ENCODE measurements around the gene AMFR. TPM values are rescaled to one million over a fixed set of nuclear protein-coding genes. Genes with fewer than 3 reads are reported as not detected.

The AMFR gene
- total and polyA plus RNA-seq, 2 of the 8 experiments (the other 6 are each of a cell fraction or from before 2014, with no cell fraction given), result 18.6 to 21.7 TPM

DNA sequence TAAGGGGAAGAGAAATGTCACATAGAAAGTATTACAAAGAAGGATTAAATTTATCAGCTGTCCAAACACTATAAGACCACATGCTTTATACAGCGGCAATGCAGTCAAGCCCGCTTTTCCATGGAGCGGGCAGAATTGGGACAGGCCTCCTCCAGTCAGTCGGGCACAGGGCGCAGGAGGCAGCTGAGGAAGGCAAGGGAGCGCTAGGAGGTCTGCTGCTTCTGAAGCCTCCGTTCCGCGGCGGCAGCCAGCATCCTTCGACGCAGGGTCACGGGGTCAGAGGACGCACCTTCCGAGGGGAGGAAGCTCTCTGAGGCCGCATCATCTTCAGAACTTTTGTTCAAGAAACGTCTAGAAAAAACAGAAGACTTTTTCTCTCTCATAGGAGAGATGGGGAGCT is 62.6 kb downstream of the AMFR start (continued):
- TF ChIP-seq SRF (IDR thresholded peaks at IDR 0.05; ENCODE audit: low read depth, low read length) (no peak), POLR2AphosphoS5 (IDR thresholded peaks at IDR 0.05; ENCODE audit: low read depth, low read length) (no peak)
- TF ChIP-seq, protein P1, sequence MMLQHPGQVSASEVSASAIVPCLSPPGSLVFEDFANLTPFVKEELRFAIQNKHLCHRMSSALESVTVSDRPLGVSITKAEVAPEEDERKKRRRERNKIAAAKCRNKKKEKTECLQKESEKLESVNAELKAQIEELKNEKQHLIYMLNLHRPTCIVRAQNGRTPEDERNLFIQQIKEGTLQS (IDR thresholded peaks at IDR 0.05; ENCODE audit: insufficient read depth, low read depth, low read length), result no peak
